SK-N-MC (cell line): ENCODE data around the gene ZDHHC24.

Source experiments
- EZH2 ChIP-seq: fragments of 200-600 bp; sonication (generic); IDR thresholded peaks from one replicate; pipeline ENCODE4 v1.6.1; 2017; ENCODE audit warnings: antibody characterized with exemption
- POLR2AphosphoS5 ChIP-seq: IDR thresholded peaks from 2 replicates; pipeline ENCODE4 v1.6.1; 2012; ENCODE audit warnings: mild to moderate bottlenecking, low read depth, low read length, borderline replicate concordance

DNA sequence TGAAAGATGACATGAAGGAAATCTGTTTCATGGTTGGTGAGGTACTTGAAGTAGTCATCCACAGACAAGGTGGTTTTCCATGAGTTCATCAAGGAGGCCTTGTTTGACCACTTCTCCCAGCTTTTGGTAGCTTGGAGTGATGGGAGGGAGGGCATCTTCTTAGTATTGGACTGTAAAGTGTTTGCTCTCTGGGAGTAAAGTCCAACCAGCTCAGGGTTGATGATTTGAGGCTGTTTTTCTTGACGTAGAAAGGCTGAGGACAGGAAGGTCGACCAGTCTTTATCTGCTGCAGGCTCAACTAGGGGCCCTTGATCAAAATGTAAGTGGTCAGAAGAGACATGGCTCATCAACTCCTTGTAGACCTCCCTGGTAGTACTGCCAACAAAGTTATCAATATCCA lies 45.3 kb upstream of the ZDHHC24 start:
- TF ChIP-seq EZH2 (no peak), POLR2AphosphoS5 (no peak)
